Activated CD4-positive, CD25-positive, alpha-beta regulatory T cell treated with anti-CD3 and anti-CD28 coated beads, Interleukin-2, amount 50 U/mL, for 24 hours (primary cell): ENCODE data around the gene TBK1.
"Not testable (repeated sequence)": the region's sequence is repeated elsewhere in the genome, so short reads cannot be mapped to it uniquely, and the experiment has no call there.

Experiments
- ATAC-seq, 2 donors: fragments of 150-1000 bp; cut with Tn5 transposase; one replicate each; pipeline ENCODE4 v1.10.0; 2021; ENCODE audit warnings: mild to moderate bottlenecking in 1 of 2, moderate library complexity in 1 of 2

TBK1 gene

GRCh38 chr12:64497484-64497883 is 45.6 kb downstream of the TBK1 start:
- ATAC-seq: peak; percentile 21 to 36

- ATAC-seq: peak; percentile 21 to 40
These were observed 46.0 kb downstream of the TBK1 start for GRCh38 chr12:64497903-64498302.

GRCh38 chr12:64500394-64500793 is 48.5 kb downstream of the TBK1 start:
- no peak for ATAC-seq

- no peak for ATAC-seq
These were observed 49.6 kb downstream of the TBK1 start for GRCh38 chr12:64501486-64501885.

- no peak for ATAC-seq
These were observed 55.0 kb downstream of the TBK1 start for GRCh38 chr12:64506955-64507354.

GRCh38 chr12:64510667-64511066 is 58.7 kb downstream of the TBK1 start:
- no peak for ATAC-seq

GRCh38 chr12:64518396-64518795 is 66.5 kb downstream of the TBK1 start:
- ATAC-seq: no peak

- ATAC-seq: no peak
These were observed 69.9 kb downstream of the TBK1 start for GRCh38 chr12:64521833-64522232.

GRCh38 chr12:64522316-64522715 is 70.4 kb downstream of the TBK1 start:
- no peak for ATAC-seq

GRCh38 chr12:64522807-64523206 is 70.9 kb downstream of the TBK1 start:
- ATAC-seq: no peak

GRCh38 chr12:64523565-64524444 is 71.9 kb downstream of the TBK1 start:
- ATAC-seq: not testable (repeated sequence)

GRCh38 chr12:64525461-64526160 is 73.7 kb downstream of the TBK1 start:
- ATAC-seq: no peak

GRCh38 chr12:64526859-64527258 is 74.9 kb downstream of the TBK1 start:
- no peak for ATAC-seq

- ATAC-seq: no peak
These were observed 76.7 kb downstream of the TBK1 start for GRCh38 chr12:64528616-64529015.

- no peak for ATAC-seq
These were observed 78.6 kb downstream of the TBK1 start for GRCh38 chr12:64530566-64530965.

- ATAC-seq: no peak
These were observed 79.9 kb downstream of the TBK1 start for GRCh38 chr12:64531665-64532334.

- ATAC-seq: no peak
These were observed 80.9 kb downstream of the TBK1 start for GRCh38 chr12:64532734-64533351.

- ATAC-seq: no peak
These were observed 82.8 kb downstream of the TBK1 start for GRCh38 chr12:64534672-64535199.

- no peak for ATAC-seq
These were observed 86.2 kb downstream of the TBK1 start for GRCh38 chr12:64538121-64538520.

GRCh38 chr12:64542409-64543047 is 90.6 kb downstream of the TBK1 start:
- ATAC-seq: not testable (repeated sequence)

GRCh38 chr12:64544371-64545080 is 92.6 kb downstream of the TBK1 start:
- no peak for ATAC-seq

GRCh38 chr12:64545081-64545382 is 93.1 kb downstream of the TBK1 start:
- ATAC-seq: no peak
